HG02884 (cell line): ENCODE results near the gene PSMB1.
"Not testable (repeated sequence)": the region's sequence is repeated elsewhere in the genome, so short reads cannot be mapped to it uniquely, and the experiment has no call there.

Source experiments
- ATAC-seq: cut with Tn5 transposase; IDR thresholded peaks from one replicate; pipeline ENCODE4 v1.9.1; 2021; ENCODE audit warnings: mild to moderate bottlenecking, moderate library complexity; ENCODE audit not compliant: unreplicated experiment

Gene PSMB1

DNA sequence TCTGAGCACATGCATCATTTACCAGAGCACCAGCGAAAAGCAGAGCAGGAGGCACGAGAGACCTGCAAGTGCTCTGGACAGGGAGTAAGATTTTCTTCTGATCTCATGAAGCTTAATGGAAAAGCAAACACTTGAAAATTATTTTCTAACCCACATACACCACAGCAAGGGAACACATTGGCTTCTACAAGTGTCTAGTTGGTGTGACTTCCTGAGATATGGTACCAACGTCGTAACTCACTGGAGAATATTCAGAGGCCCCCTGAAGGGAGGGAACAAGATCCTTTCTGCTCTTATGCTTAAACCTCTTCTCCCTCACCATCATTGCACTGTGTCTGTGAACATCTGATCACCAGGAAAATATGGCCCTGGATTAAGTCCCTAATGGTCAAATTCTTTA is 48.6 kb downstream of the PSMB1 start:
- ATAC-seq, result no peak

DNA sequence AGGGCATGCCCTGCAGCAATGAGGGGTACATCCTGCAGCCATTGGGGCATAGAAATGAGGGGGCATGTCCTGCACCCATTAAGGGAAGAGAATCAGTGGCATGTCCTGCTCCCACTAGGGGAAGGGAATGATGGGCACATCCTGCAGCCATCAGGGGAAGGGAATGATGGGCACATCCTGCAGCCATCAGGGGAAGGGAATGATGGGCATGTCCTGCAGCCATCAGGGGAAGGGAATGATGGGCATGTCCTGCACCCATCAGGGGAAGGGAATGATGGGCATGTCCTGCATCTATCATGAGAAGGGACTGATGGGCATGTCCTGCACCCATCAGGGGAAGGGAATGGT is 49.7 kb downstream of the PSMB1 start:
- ATAC-seq, result no peak

DNA sequence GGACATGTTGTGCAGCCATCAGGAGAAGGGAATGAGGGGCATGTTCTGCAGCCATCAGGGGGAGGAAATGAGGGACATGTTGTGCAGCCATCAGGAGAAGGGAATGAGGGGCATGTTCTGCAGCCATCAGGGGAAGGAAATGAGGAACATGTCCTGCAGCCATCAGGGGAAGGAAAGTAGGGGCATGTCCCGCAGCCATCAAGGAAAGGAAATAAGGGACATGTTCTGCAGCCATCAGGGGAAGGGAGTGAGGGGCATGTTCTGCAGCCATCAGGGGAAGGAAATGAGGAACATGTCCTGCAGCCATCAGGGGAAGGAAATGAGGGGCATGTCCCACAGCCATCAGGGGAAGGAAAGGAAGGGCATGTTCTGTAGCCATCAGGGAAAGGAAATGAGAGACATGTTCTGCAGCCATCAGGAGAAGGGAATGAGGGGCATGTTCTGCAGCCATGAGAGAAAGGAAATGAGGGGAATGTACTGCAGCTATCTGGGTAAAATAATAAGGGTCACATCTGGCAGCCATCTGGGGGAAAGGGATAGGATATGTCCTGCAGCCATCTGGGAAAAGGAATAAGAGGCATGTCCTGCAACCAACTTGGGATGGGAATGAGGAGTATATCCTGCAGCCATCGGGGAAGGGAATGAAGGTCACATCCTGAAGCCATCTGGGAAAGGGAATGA is 50.2 kb downstream of the PSMB1 start:
- ATAC-seq, result not testable (repeated sequence)

DNA sequence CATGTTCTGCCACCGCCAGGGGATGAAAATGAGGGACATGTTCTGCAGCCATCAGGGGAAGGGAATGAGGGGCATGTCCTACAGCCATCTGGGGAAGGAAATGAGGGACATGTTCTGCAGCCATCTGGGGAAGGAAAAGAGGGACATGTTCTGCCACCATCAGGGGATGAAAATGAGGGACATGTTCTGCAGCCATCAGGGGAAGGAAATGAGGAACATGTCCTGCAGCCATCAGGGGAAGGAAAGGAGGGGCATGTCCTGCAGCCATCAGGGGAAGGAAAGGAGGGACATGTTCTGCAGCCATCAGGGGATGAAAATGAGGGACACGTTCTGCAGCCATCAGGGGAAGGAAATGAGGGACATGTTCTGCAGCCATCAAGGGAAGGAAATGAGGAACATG is 50.8 kb downstream of the PSMB1 start:
- not testable (repeated sequence) for ATAC-seq

DNA sequence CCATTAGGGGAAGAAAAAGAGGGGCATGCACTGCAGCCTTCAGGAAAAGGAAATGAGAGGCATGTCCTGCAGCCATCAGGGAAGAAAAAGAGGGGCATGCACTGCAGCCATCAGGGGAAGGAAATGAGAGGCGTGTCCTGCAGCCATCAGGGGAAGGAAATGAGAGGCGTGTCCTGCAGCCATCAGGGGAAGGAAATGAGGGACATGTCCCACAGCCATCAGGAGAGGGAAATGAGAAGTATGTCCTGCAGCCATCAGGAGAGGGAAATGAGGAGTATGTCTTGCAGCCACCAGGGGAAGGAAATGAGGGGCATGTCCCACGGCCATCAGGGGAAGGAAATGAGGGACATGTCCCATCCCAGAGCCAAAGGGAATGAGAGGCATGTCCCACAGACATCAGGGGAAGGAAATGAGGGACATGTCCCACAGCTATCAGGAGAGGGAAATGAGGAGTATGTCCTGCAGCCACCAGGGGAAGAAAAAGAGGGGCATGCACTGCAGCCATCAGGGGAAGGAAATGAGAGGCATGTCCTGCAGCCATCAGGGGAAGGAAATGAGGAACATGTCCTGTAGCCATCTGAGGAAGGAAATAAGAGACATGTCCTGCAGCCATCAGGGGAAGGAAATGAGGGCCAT is 52.0 kb downstream of the PSMB1 start:
- no peak for ATAC-seq

DNA sequence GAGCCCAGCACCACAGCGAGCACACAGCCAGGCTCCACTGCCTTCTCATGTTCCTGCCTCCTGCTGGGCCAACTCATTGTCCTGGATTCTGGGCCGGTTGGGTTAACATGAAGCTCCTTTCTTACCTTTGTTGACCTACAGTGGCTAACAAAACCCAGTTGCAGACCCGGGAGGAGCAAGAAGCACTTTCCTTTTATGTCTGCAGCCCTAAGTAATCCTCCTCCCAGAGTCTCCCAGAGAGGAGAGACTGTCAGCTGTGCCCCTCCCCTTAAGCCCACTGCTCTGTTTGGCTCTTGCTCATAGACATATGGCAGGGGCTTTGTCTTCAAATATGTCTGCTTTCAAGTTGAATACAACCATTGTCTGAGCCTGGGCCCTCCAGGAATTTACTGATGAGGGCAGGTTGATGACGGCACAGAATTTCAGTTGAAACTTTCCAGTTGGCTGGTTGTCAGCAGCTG is 55.2 kb downstream of the PSMB1 start:
- no peak for ATAC-seq

DNA sequence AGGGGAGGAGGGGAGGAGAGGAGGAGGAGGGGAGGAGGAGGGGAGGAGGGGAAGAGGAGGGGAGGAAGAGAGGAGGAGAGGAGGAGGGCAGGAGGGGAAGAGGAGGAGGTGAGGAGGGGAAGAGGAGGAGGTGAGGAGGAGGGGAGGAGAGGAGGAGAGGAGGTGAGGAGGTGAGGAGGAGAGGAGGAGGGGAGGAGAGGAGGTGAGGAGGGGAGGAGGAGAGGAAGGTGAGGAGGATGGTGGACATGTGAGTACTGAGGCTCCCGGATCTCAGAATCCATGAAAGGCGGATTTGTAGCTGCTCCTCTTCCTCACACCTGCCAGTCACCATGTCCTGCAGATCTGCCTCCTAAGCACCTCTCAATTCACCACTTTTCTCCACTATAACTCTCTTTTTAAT is 59.8 kb downstream of the PSMB1 start:
- ATAC-seq, result no peak

DNA sequence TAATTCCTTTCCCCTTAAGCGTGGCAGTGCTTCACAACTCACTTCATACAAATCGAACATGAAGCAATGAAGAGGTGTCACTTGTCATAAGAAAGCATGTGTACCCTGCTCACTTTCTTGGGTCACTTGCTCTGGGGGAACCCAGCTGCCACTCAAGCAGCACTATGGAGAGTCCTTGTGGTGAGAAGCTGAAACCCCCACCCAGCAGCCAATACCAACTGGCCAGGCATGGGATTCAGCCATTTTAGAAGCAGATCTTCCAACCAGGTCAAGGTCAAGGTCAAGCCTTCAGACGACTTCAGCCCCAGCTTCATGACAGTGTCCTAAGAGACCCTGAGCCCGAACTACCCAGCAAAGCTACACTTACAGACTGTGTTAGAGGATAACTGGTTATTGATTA is 62.8 kb downstream of the PSMB1 start:
- no peak for ATAC-seq

DNA sequence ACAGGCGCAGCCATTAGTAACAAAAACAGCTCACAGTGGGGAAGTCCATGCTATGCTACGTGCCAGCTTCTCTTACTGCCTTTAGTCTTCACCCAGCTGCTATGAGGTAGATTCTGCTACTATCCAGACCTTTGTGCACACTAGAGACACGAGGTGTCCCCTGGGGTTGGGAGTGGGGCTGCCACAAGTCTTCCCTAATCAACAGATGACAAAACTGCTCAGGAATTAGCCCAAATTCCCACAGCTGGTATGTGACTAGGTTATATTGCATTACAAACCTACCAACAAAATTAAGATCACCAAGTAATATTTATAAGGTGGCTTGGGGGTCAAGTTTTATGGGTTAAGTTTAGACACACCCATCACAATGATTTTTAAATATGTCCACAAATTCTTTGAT is 63.3 kb downstream of the PSMB1 start:
- no peak for ATAC-seq

DNA sequence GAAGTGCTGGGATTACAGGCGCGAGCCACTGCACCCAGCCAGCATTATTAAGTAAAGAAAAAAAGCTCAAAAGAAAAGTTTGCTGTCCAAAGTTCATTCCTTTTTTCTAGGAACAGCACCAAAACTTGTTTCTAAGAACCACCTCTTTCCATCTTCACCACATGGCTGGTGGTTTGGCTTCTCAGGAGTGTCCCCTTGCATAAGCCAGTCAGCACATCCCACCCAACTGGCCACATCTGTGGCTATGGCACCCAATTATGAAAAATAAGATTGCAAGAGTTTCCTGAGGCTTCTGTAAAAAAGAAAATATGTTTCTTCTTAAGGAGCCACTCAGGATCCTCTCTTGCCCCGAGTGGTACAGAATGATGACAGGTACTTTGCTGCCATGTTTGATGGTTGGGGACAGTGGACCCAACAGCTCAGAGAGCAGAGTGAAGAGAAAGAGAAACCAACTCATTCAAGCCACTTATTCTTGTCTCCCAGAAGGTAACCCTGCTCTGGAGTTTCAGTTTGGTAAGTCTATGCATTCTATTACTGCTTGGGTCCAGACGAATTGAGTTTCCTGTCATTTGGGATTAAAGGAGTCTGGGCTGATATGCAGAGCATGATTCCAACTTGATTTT is 65.3 kb downstream of the PSMB1 start:
- no peak for ATAC-seq

DNA sequence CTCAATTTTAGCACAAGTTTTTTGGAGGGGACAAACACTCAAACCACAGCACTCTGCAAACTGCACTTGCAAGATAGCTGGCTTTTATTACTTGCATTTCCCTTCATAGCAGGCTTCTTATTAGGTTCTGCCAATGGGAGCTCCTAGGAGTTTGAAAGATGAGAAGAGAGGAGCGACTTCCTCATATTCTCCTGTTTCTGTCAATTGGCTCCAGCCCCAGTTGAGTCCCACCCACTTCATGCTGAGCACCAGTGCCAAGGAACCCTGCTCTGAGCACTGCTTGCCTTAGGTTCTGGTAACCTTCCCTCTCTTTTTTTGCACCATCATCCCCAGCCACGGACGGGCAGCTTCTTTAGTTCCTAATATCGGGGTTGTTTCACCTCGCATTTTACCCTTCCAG is 67.9 kb downstream of the PSMB1 start:
- ATAC-seq, result no peak
